H9 (cell line): Measurements from ENCODE around the gene KCMF1. TPM values are rescaled to one million over a fixed set of nuclear protein-coding genes. Genes with fewer than 3 reads are reported as not detected.

Experiments used
- DNase-seq: peaks from one replicate; pipeline ENCODE4 v3.0.0-alpha.2; 2017
- H2AFZ ChIP-seq: one replicate; pipeline ENCODE4 v1.6.1; 2013; ENCODE audit warnings: mild to moderate bottlenecking, low read length, control low read depth, moderate library complexity
- H2AK5ac ChIP-seq: 2 replicates; pipeline ENCODE4 v1.6.1; 2013; ENCODE audit warnings: low read length, control low read depth, mixed read lengths; ENCODE audit not compliant: insufficient read length
- H2BK120ac ChIP-seq: one replicate; pipeline ENCODE4 v1.6.1; 2013; ENCODE audit warnings: low read depth, mild to moderate bottlenecking, low read length, control low read depth, inconsistent platforms; ENCODE audit not compliant: poor library complexity, severe bottlenecking
- H2BK12ac ChIP-seq: 2 replicates; pipeline ENCODE4 v1.6.1; 2013; ENCODE audit warnings: low read length, control low read depth, mixed read lengths, low read depth; ENCODE audit not compliant: insufficient read length
- H2BK15ac ChIP-seq: 2 replicates; pipeline ENCODE4 v1.6.1; 2013; ENCODE audit warnings: low read depth, low read length, control low read depth
- H2BK20ac ChIP-seq: one replicate; pipeline ENCODE4 v1.6.1; 2013; ENCODE audit warnings: low read depth, mild to moderate bottlenecking, low read length, control low read depth, inconsistent platforms; ENCODE audit not compliant: poor library complexity, severe bottlenecking
- H2BK5ac ChIP-seq: 2 replicates; pipeline ENCODE4 v1.6.1; 2013; ENCODE audit warnings: low read length, control low read depth, mixed read lengths; ENCODE audit not compliant: insufficient read length
- H3K14ac ChIP-seq: 2 replicates; pipeline ENCODE4 v1.6.1; 2013; ENCODE audit warnings: low read length, control low read depth; ENCODE audit not compliant: insufficient read depth
- H3K18ac ChIP-seq: 2 replicates; pipeline ENCODE4 v1.6.1; 2013; ENCODE audit warnings: low read depth, mild to moderate bottlenecking, mixed read lengths, low read length, control low read depth; ENCODE audit not compliant: insufficient read length
- H3K23ac ChIP-seq: 2 replicates; pipeline ENCODE4 v1.6.1; 2013; ENCODE audit warnings: low read length, control low read depth, mixed read lengths, low read depth; ENCODE audit not compliant: insufficient read length
- H3K23me2 ChIP-seq: 2 replicates; pipeline ENCODE4 v1.6.1; 2013; ENCODE audit warnings: low read depth, mild to moderate bottlenecking, mixed read lengths, low read length, control low read depth; ENCODE audit not compliant: insufficient read length, poor library complexity, severe bottlenecking
- H3K27ac ChIP-seq: 2 replicates; pipeline ENCODE4 v1.5.1; 2013; ENCODE audit warnings: low read length, control low read depth, mixed read lengths, low read depth; ENCODE audit not compliant: insufficient read length
- H3K27me3 ChIP-seq: 2 replicates; pipeline ENCODE4 v1.6.1; 2013; ENCODE audit warnings: low read length, control low read depth, inconsistent platforms; ENCODE audit not compliant: insufficient read depth
- H3K4ac ChIP-seq: 2 replicates; pipeline ENCODE4 v1.6.1; 2013; ENCODE audit warnings: low read depth, mild to moderate bottlenecking, control low read depth, inconsistent platforms, low read length, moderate library complexity
- H3K4me1 ChIP-seq: 2 replicates; pipeline ENCODE4 v1.6.1; 2013; ENCODE audit warnings: low read length, control low read depth, inconsistent platforms; ENCODE audit not compliant: insufficient read depth
- H3K4me2 ChIP-seq: 2 replicates; pipeline ENCODE4 v1.6.1; 2013; ENCODE audit warnings: low read length, control low read depth, mixed read lengths; ENCODE audit not compliant: insufficient read length, insufficient read depth
- H3K56ac ChIP-seq: 2 replicates; pipeline ENCODE4 v1.6.1; 2013; ENCODE audit warnings: low read depth, mild to moderate bottlenecking, mixed read lengths, low read length, control low read depth; ENCODE audit not compliant: insufficient read length
- H3K79me1 ChIP-seq: 2 replicates; pipeline ENCODE4 v1.6.1; 2013; ENCODE audit warnings: low read depth, mild to moderate bottlenecking, moderate library complexity, low read length, control low read depth, inconsistent platforms; ENCODE audit not compliant: insufficient read depth, poor library complexity, severe bottlenecking
- H3K79me2 ChIP-seq: 2 replicates; pipeline ENCODE4 v1.6.1; 2013; ENCODE audit warnings: low read length, control low read depth, inconsistent platforms; ENCODE audit not compliant: insufficient read depth
- H3K9ac ChIP-seq: 2 replicates; pipeline ENCODE4 v1.6.1; 2013; ENCODE audit warnings: low read length, control low read depth, mixed read lengths; ENCODE audit not compliant: insufficient read length; ENCODE audit errors: extremely low read depth
- H3K9me3 ChIP-seq: one replicate; pipeline ENCODE4 v1.6.1; 2013; ENCODE audit warnings: low read depth, low read length, inconsistent platforms; ENCODE audit not compliant: control insufficient read depth
- H3T11ph ChIP-seq: one replicate; pipeline ENCODE4 v1.6.1; 2013; ENCODE audit warnings: mild to moderate bottlenecking, low read length, control low read depth, inconsistent platforms
- H4K20me1 ChIP-seq: one replicate; pipeline ENCODE4 v1.6.1; 2013; ENCODE audit not compliant: control insufficient read depth, insufficient read length, insufficient read depth
- H4K5ac ChIP-seq: 2 replicates; pipeline ENCODE4 v1.6.1; 2013; ENCODE audit warnings: low read depth, mild to moderate bottlenecking, mixed read lengths, low read length, control low read depth; ENCODE audit not compliant: insufficient read length
- H4K8ac ChIP-seq: replicated peaks from 2 replicates; pipeline ENCODE4 v1.6.1; 2013; ENCODE audit warnings: low read length, control low read depth, mixed read lengths, low read depth; ENCODE audit not compliant: insufficient read length
- H4K91ac ChIP-seq: 2 replicates; pipeline ENCODE4 v1.6.1; 2013; ENCODE audit warnings: low read depth, mild to moderate bottlenecking, moderate library complexity, mixed read lengths, low read length, control low read depth; ENCODE audit not compliant: insufficient read length
- H3K27ac Mint-ChIP-seq, 3 experiments: 2 replicates in 2 of 3; 3 replicates in 1 of 3; pipeline ENCODE4 v1.8.0; 2020 to 2021; ENCODE audit warnings: mixed read lengths in 3 of 3, mild to moderate bottlenecking in 1 of 3, moderate library complexity in 1 of 3
- H3K27me3 Mint-ChIP-seq: 2 replicates; pipeline ENCODE4 v1.8.0; 2021; ENCODE audit warnings: low read depth, mild to moderate bottlenecking, moderate library complexity, mixed read lengths
- H3K36me3 Mint-ChIP-seq, 3 experiments: 2 replicates in 2 of 3; 3 replicates in 1 of 3; pipeline ENCODE4 v1.8.0; 2020 to 2021; ENCODE audit warnings: low read depth in 3 of 3, mixed read lengths in 3 of 3; ENCODE audit not compliant: insufficient read depth in 1 of 3
- H3K4me1 Mint-ChIP-seq, 2 experiments: 2 replicates each; pipeline ENCODE4 v1.8.0; 2020; ENCODE audit warnings: mixed read lengths in 2 of 2
- H3K4me3 Mint-ChIP-seq, 2 experiments: 2 replicates in 1 of 2; 3 replicates in 1 of 2; pipeline ENCODE4 v1.8.0; 2020 to 2021; ENCODE audit warnings: mild to moderate bottlenecking in 2 of 2, mixed read lengths in 2 of 2, moderate library complexity in 1 of 2
- H3K9me3 Mint-ChIP-seq, 2 experiments: 2 replicates in 1 of 2; 3 replicates in 1 of 2; pipeline ENCODE4 v1.8.0; 2020; ENCODE audit warnings: mild to moderate bottlenecking in 2 of 2, mixed read lengths in 2 of 2, moderate library complexity in 1 of 2
- total RNA-seq: library from RNA; stranded (reverse); gene quantifications from 2 replicates; pipeline ENCODE4 v1.2.1, GENCODE V29; 2021
- TF ChIP-seq, protein P1 (sequence below): fragments of 200-600 bp; sonication (generic); conservative IDR thresholded peaks from 3 replicates; pipeline ENCODE4 v1.8.0; 2021; ENCODE audit warnings: antibody characterized with exemption, mild to moderate bottlenecking

KCMF1 gene
- total RNA-seq, 1 experiment from 2014 or later = 113 TPM

DNA sequence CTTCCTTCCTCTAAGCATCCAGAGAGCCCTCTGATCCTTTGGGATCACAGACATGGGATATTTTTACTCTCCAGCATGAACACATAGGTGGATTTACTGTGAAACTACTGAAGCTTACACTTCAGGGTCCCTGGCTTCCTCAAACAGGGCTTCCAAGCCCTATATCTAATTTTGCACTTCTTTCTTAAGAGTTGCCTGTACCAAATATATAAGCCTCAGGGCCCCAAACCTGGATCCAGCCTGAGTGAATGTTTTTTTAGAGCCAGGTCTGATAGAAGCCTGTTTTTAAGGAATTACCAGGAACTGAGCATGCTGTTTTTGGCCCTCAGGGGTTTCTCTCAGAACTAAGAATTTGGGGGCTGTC lies 13.2 kb upstream of the KCMF1 start:
- no peaks in the 10 kb centered on the region for H4K20me1 ChIP-seq
- peak overlapping the region; percentile 91 for H2AK5ac ChIP-seq
- no peak for DNase-seq
- Mint-ChIP-seq H3K27ac (peak overlapping the region; percentile 98 to 100 (median 100)), H3K4me3 (peak overlapping the region; percentile 43 to 74), H3K9me3 (no peaks in the 10 kb centered on the region), H3K4me1 (peaks cover 59 to 65% of the 10 kb centered on the region in 2 experiments), H3K36me3 (peaks cover under 1 to 12% (median 9%) of the 10 kb centered on the region in 3 experiments), H3K27me3 (peaks cover 2% of the 10 kb centered on the region)
- H3K14ac ChIP-seq = peak overlapping the region; percentile 41; the same call in 1 of the 2 replicates
- H3K18ac ChIP-seq = peak overlapping the region; percentile 67
- H3K27me3 ChIP-seq = no peaks in the 10 kb centered on the region
- peak overlapping the region; percentile 77 for H2BK12ac ChIP-seq
- H4K8ac ChIP-seq = no peak overlapping the region
- peak overlapping the region; percentile 96 for H3T11ph ChIP-seq
- no peaks in the 10 kb centered on the region for H3K9me3 ChIP-seq
- no peak overlapping the region for H4K5ac ChIP-seq
- H3K9ac ChIP-seq = peak overlapping the region; percentile 65
- H3K27ac ChIP-seq = peak overlapping the region; percentile 99
- H3K4ac ChIP-seq = no peak overlapping the region; the same call in 1 of the 2 replicates
- no peak overlapping the region for H2BK20ac ChIP-seq
- H3K4me1 ChIP-seq = peaks cover 16% of the 10 kb centered on the region; the same call in 1 of the 2 replicates
- H4K91ac ChIP-seq = peak overlapping the region; percentile 12
- peak overlapping the region; percentile 20 for H3K56ac ChIP-seq
- TF ChIP-seq, protein P1, sequence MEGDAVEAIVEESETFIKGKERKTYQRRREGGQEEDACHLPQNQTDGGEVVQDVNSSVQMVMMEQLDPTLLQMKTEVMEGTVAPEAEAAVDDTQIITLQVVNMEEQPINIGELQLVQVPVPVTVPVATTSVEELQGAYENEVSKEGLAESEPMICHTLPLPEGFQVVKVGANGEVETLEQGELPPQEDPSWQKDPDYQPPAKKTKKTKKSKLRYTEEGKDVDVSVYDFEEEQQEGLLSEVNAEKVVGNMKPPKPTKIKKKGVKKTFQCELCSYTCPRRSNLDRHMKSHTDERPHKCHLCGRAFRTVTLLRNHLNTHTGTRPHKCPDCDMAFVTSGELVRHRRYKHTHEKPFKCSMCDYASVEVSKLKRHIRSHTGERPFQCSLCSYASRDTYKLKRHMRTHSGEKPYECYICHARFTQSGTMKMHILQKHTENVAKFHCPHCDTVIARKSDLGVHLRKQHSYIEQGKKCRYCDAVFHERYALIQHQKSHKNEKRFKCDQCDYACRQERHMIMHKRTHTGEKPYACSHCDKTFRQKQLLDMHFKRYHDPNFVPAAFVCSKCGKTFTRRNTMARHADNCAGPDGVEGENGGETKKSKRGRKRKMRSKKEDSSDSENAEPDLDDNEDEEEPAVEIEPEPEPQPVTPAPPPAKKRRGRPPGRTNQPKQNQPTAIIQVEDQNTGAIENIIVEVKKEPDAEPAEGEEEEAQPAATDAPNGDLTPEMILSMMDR = no peak
- H3K23ac ChIP-seq = no peak overlapping the region
- H3K23me2 ChIP-seq = no peaks in the 10 kb centered on the region
- no peaks in the 10 kb centered on the region for H3K79me2 ChIP-seq
- no peaks in the 10 kb centered on the region for H3K79me1 ChIP-seq
- no peak overlapping the region for H2BK15ac ChIP-seq
- H2BK120ac ChIP-seq = peak overlapping the region; percentile 94
- H2AFZ ChIP-seq = no peak overlapping the region
- peak overlapping the region; percentile 31 for H3K4me2 ChIP-seq
- peak overlapping the region; percentile 77 for H2BK5ac ChIP-seq
